ENCODE measurements around the gene ARPC1A. TPM values are rescaled to one million over a fixed set of nuclear protein-coding genes. Genes with fewer than 3 reads are reported as not detected.

The ARPC1A gene
- total RNA-seq, 1 donor from 2014 or later = 109 TPM

GRCh38 chr7:99390941-99391602 is 65.4 kb downstream of the ARPC1A start:
- Histone ChIP-seq H3K36me3 (peaks cover 89% of the 10 kb centered on the region), H3K27me3 (ENCODE audit: low read depth) (no peaks in the 10 kb centered on the region), H3K9me3 (no peaks in the 10 kb centered on the region), H3K4me1 (peaks cover 28% of the 10 kb centered on the region), H3K27ac (no peak overlapping the region), H3K4me3 (no peak overlapping the region)
- intact Hi-C loops (cut with DNase I) = no loop called here
- no peak for DNase-seq
- TF ChIP-seq CTCF (IDR thresholded peaks at IDR 0.05) = no peak
- no peak for ATAC-seq

- DNase-seq = no peak
- Histone ChIP-seq H3K27ac (peak overlapping the region; percentile 71), H3K4me3 (peak overlapping the region; percentile 61), H3K4me1 (peaks cover 22% of the 10 kb centered on the region), H3K27me3 (ENCODE audit: low read depth) (no peaks in the 10 kb centered on the region), H3K36me3 (peaks cover 87% of the 10 kb centered on the region), H3K9me3 (no peaks in the 10 kb centered on the region)
- no peak for TF ChIP-seq CTCF (IDR thresholded peaks at IDR 0.05)
- intact Hi-C loops (cut with DNase I) = no loop called here
- ATAC-seq = no peak
These were observed 66.3 kb downstream of the ARPC1A start for GRCh38 chr7:99392046-99392445.

GRCh38 chr7:99392659-99393354 is 67.1 kb downstream of the ARPC1A start:
- peak overlapping the region; percentile 61 for H3K4me3 ChIP-seq
- no peaks in the 10 kb centered on the region for H3K27me3 ChIP-seq (ENCODE audit: low read depth)
- H3K4me1 ChIP-seq = peaks cover 22% of the 10 kb centered on the region
- ATAC-seq (peak; percentile 88 to 91), DNase-seq (peak; percentile 88)
- H3K36me3 ChIP-seq = peaks cover 87% of the 10 kb centered on the region
- peak overlapping the region; percentile 71 for H3K27ac ChIP-seq
- no peak for TF ChIP-seq CTCF (IDR thresholded peaks at IDR 0.05)
- intact Hi-C loops (cut with DNase I) = no loop called here
- H3K9me3 ChIP-seq = no peaks in the 10 kb centered on the region

- intact Hi-C loops (cut with DNase I) = no loop called here
- Histone ChIP-seq H3K36me3 (peaks cover 87% of the 10 kb centered on the region), H3K27ac (peak overlapping the region; percentile 71), H3K4me3 (peak overlapping the region; percentile 61), H3K4me1 (peaks cover 22% of the 10 kb centered on the region), H3K27me3 (ENCODE audit: low read depth) (no peaks in the 10 kb centered on the region), H3K9me3 (no peaks in the 10 kb centered on the region)
- TF ChIP-seq CTCF (IDR thresholded peaks at IDR 0.05) = no peak
- ATAC-seq (peak; percentile 44 to 58), DNase-seq (no peak)
These were observed 67.9 kb downstream of the ARPC1A start for GRCh38 chr7:99393355-99394187.

- H3K4me1 ChIP-seq = peaks cover 26% of the 10 kb centered on the region
- ATAC-seq (no peak), DNase-seq (no peak)
- peaks cover 87% of the 10 kb centered on the region for H3K36me3 ChIP-seq
- H3K4me3 ChIP-seq = no peak overlapping the region
- intact Hi-C loops (cut with DNase I) = no loop called here
- H3K27me3 ChIP-seq (ENCODE audit: low read depth) = no peaks in the 10 kb centered on the region
- H3K27ac ChIP-seq = peak overlapping the region; percentile 8
- TF ChIP-seq CTCF (IDR thresholded peaks at IDR 0.05) = no peak
- no peaks in the 10 kb centered on the region for H3K9me3 ChIP-seq
These were observed 68.4 kb downstream of the ARPC1A start for GRCh38 chr7:99394188-99394502.
